SK-N-SH (cell line): ENCODE measurements around the gene C16orf95. TPM values are rescaled to one million over a fixed set of nuclear protein-coding genes. Genes with fewer than 3 reads are reported as not detected.

Experiments used
- CTCF ChIA-PET: fragments of 300-600, 350-600 bp; formaldehyde crosslinking; extraction: SDS; loops from one replicate; lab custom pipeline; 2021; lab: Yijun Ruan, JAX
- POLR2A ChIA-PET: fragments of 350-600 bp; sonication (Branson Sonifier 250); formaldehyde crosslinking; extraction: SDS; loops from one replicate; lab custom pipeline; 2020; ENCODE audit warnings: antibody characterized with exemption, inconsistent platforms; lab: Yijun Ruan, JAX
- DNase-seq: peaks from one replicate; pipeline ENCODE4 v3.0.0; 2012
- H2AFZ ChIP-seq: fragments of 200-600 bp; sonication (generic); 2 replicates; pipeline ENCODE4 v1.8.1; 2016; ENCODE audit warnings: antibody characterized with exemption, mild to moderate bottlenecking, low read depth
- H3F3A ChIP-seq: fragments of 200-600 bp; sonication (generic); replicated peaks from 2 replicates; pipeline ENCODE3; 2016; ENCODE audit warnings: antibody characterized with exemption, mild to moderate bottlenecking; ENCODE audit not compliant: insufficient read depth
- H3K27ac ChIP-seq, 2 experiments: fragments of 200-500 bp in 1 of 2; fragments of 200-600 bp in 1 of 2; sonication (Bioruptor generic) in 1 of 2; sonication (generic), shearing (Covaris generic) in 1 of 2; 2 replicates each; pipeline versions ENCODE4 v1.5.1 to v1.6.1; 2014 to 2016; ENCODE audit warnings: low read depth in 2 of 2, inconsistent platforms in 1 of 2, low read length in 1 of 2, mild to moderate bottlenecking in 1 of 2, mixed read lengths in 1 of 2
- H3K27me3 ChIP-seq: fragments of 200-600 bp; sonication (generic), shearing (Covaris generic); 2 replicates; pipeline ENCODE4 v1.6.1; 2016; ENCODE audit warnings: mixed run types; ENCODE audit not compliant: insufficient read depth
- H3K36me3 ChIP-seq, 2 experiments: fragments of 200-500 bp in 1 of 2; fragments of 200-600 bp in 1 of 2; sonication (Bioruptor generic) in 1 of 2; sonication (generic) in 1 of 2; replicated peaks in 1 of 2; 2 replicates each; pipeline versions ENCODE3 to v1.5.1; 2014 to 2016; ENCODE audit warnings: low read length in 1 of 2, mild to moderate bottlenecking in 1 of 2; ENCODE audit not compliant: insufficient read depth in 2 of 2, control insufficient read depth in 1 of 2
- H3K4me1 ChIP-seq, 2 experiments: fragments of 200-500 bp in 1 of 2; fragments of 200-600 bp in 1 of 2; sonication (Bioruptor generic) in 1 of 2; sonication (generic), shearing (Covaris generic) in 1 of 2; 2 replicates each; pipeline versions ENCODE4 v1.5.1 to v1.6.1; 2014 to 2016; ENCODE audit warnings: low read depth in 1 of 2, low read length in 1 of 2, mixed run types in 1 of 2; ENCODE audit not compliant: insufficient read depth in 2 of 2, control insufficient read depth in 1 of 2
- H3K4me2 ChIP-seq: fragments of 200-600 bp; sonication (generic), shearing (Covaris generic); 2 replicates; pipeline ENCODE4 v1.6.1; 2017; ENCODE audit warnings: mixed run types
- H3K4me3 ChIP-seq, 2 experiments: fragments of 200-500 bp in 1 of 2; fragments of 200-600 bp in 1 of 2; sonication (Bioruptor generic) in 1 of 2; sonication (generic), shearing (Covaris generic) in 1 of 2; 2 replicates each; pipeline versions ENCODE4 v1.5.1 to v1.8.1; 2014 to 2016; ENCODE audit warnings: low read depth in 2 of 2, inconsistent platforms in 1 of 2, low read length in 1 of 2, mild to moderate bottlenecking in 1 of 2, mixed read lengths in 1 of 2, moderate library complexity in 1 of 2
- H3K79me2 ChIP-seq: fragments of 200-600 bp; sonication (generic); 2 replicates; pipeline ENCODE4 v1.8.1; 2017; ENCODE audit warnings: mild to moderate bottlenecking; ENCODE audit not compliant: insufficient read depth
- H3K9ac ChIP-seq: fragments of 200-600 bp; sonication (generic); 2 replicates; pipeline ENCODE4 v1.6.1; 2017; ENCODE audit warnings: mixed run types
- H3K9me2 ChIP-seq: fragments of 200-600 bp; sonication (generic); 2 replicates; pipeline ENCODE4 v1.6.1; 2017; ENCODE audit warnings: mixed run types
- H3K9me3 ChIP-seq: fragments of 200-600 bp; sonication (generic); 2 replicates; pipeline ENCODE4 v1.6.1; 2017; ENCODE audit warnings: mixed run types, mild to moderate bottlenecking, moderate library complexity
- H4K20me1 ChIP-seq: fragments of 200-600 bp; sonication (generic); 2 replicates; pipeline ENCODE4 v1.6.1; 2017; ENCODE audit warnings: mild to moderate bottlenecking, mixed run types; ENCODE audit not compliant: insufficient read depth
- CHD2 ChIP-seq: fragments of 150-350 bp; IDR thresholded peaks from 2 replicates; pipeline ENCODE4 v1.6.1; 2018; ENCODE audit warnings: low read length; ENCODE audit not compliant: partially characterized antibody
- CTCF ChIP-seq: fragments of 200-600 bp; sonication (generic); IDR thresholded peaks from 2 replicates; pipeline ENCODE4 v1.6.1; 2017; ENCODE audit warnings: antibody characterized with exemption, mild to moderate bottlenecking, moderate library complexity
- EZH2phosphoT487 ChIP-seq: fragments of 200-600 bp; sonication (generic); IDR thresholded peaks from 2 replicates; pipeline ENCODE4 v1.6.1; 2017; ENCODE audit warnings: low read depth, mixed run types, mild to moderate bottlenecking, antibody characterized with exemption, moderate library complexity, borderline replicate concordance
- FOXJ3 ChIP-seq: sonication (generic); formaldehyde crosslinking; IDR thresholded peaks from 2 replicates; pipeline ENCODE4 v1.5.1; 2020; ENCODE audit warnings: mild to moderate bottlenecking, missing genetic modification reagents
- GABPA ChIP-seq: IDR thresholded peaks from 2 replicates; pipeline ENCODE4 v1.4.0; 2012; ENCODE audit warnings: low read depth, mild to moderate bottlenecking
- GATA2 ChIP-seq: sonication (generic); formaldehyde crosslinking; IDR thresholded peaks from 2 replicates; pipeline ENCODE4 v1.5.0; 2020; ENCODE audit warnings: mild to moderate bottlenecking, missing genetic modification reagents
- NFIC ChIP-seq: IDR thresholded peaks from 2 replicates; pipeline ENCODE4 v1.4.0; 2012; ENCODE audit warnings: borderline replicate concordance
- POLR2AphosphoS5 ChIP-seq: IDR thresholded peaks from 2 replicates; pipeline ENCODE4 v1.6.1; 2012; ENCODE audit warnings: low read depth, low read length
- RCOR1 ChIP-seq: fragments of 150-350 bp; IDR thresholded peaks from 2 replicates; pipeline ENCODE4 v1.6.1; 2017; ENCODE audit warnings: antibody characterized with exemption, low read length
- RFX5 ChIP-seq: IDR thresholded peaks from 2 replicates; pipeline ENCODE4 v1.6.1; 2012; ENCODE audit warnings: mild to moderate bottlenecking, improper control_type of control experiment, low read length
- RXRA ChIP-seq: IDR thresholded peaks from 2 replicates; pipeline ENCODE4 v1.4.0; 2012; ENCODE audit warnings: low read depth, mild to moderate bottlenecking, borderline replicate concordance
- SMC3 ChIP-seq: IDR thresholded peaks from 2 replicates; pipeline ENCODE4 v1.6.1; 2012; ENCODE audit warnings: low read depth, low read length, improper control_type of control experiment
- TEAD4 ChIP-seq: IDR thresholded peaks from 2 replicates; pipeline ENCODE4 v1.4.0; 2012; ENCODE audit warnings: mild to moderate bottlenecking, borderline replicate concordance; ENCODE audit not compliant: insufficient read depth
- USF1 ChIP-seq: IDR thresholded peaks from 2 replicates; pipeline ENCODE4 v1.4.0; 2012; ENCODE audit warnings: low read depth, borderline replicate concordance
- YY1 ChIP-seq: IDR thresholded peaks from 2 replicates; pipeline ENCODE4 v1.4.0; 2012; ENCODE audit warnings: low read depth, mild to moderate bottlenecking
- WGBS: methylation state at CpG from one replicate; pipeline ENCODE4 v1.1.6; 2017; ENCODE audit warnings: low lambda C conversion rate; 5-methylcytosine and 5-hydroxymethylcytosine counted together
- polyA plus RNA-seq, 3 experiments: library from polyadenylated mRNA; depleted of rRNA; stranded (reverse); fragments of >200 nt; gene quantifications; 2 replicates each; pipeline ENCODE4 v1.2.3, GENCODE V29; 2012
- TF ChIP-seq, protein P1 (sequence below): IDR thresholded peaks from 2 replicates; pipeline ENCODE4 v1.4.0; 2012; ENCODE audit warnings: low read depth, borderline replicate concordance
- TF ChIP-seq, protein P2 (sequence below): IDR thresholded peaks from 2 replicates; pipeline ENCODE4 v1.4.0; 2012; ENCODE audit warnings: low read depth
- TF ChIP-seq, protein P3 (sequence below): fragments of 150-350 bp; IDR thresholded peaks from 2 replicates; pipeline ENCODE4 v1.6.1; 2017; ENCODE audit warnings: antibody characterized with exemption, low read length, low read depth, borderline replicate concordance

Gene C16orf95
- polyA plus RNA-seq, 1 of the 3 experiments (the other 2 are of a cell fraction): 5.0 TPM

DNA sequence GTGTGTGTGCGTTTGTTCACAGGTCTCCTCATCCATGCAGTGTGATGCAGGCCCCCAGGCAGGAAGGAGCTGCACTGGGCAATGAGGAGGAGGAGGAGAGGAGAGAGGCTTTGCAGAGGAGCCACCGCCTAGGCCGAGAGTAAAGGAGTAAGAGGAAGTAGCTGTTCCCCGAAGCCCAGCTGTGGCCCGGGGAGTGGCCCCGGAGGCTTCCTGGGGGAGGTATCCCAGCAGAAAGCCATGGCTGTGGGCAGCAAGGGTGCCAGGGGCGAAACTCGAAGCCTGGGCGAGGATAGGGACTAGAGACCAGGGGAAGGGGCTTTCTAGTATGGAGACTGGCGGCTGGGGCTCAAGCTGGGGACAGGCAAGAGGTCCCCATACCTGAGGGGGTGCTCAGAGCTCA, 12.2 kb downstream of the C16orf95 start:
- Histone ChIP-seq H3K4me2 (no peak overlapping the region), H3K36me3 (no peaks in the 10 kb centered on the region), H3K4me3 (no peak overlapping the region), H3K9me3 (no peaks in the 10 kb centered on the region), H2AFZ (no peak overlapping the region), H3K9ac (no peak overlapping the region), H3K4me1 (no peaks in the 10 kb centered on the region; a peak in 1 of 4 replicates), H4K20me1 (no peaks in the 10 kb centered on the region), H3K27ac (no peak overlapping the region), H3F3A (no peaks in the 10 kb centered on the region), H3K9me2 (no peaks in the 10 kb centered on the region), H3K27me3 (no peaks in the 10 kb centered on the region), H3K79me2 (no peaks in the 10 kb centered on the region)
- ChIA-PET POLR2A (no interaction called here), CTCF (interaction anchor here (1.0 kb wide), 1 partner anchor 26 kb away, joined by 6 read pairs; no protein-coding TSS in a partner anchor)
- 78% methylated on average over 10 of the region's 10 CpGs for WGBS
- no peak for DNase-seq
- TF ChIP-seq SMC3 (no peak), FOXJ3 (CRISPR knock-in tag) (no peak), RFX5 (no peak), POLR2AphosphoS5 (no peak), GATA2 (CRISPR knock-in tag) (no peak), RCOR1 (no peak), RXRA (no peak), CHD2 (no peak), CTCF (no peak), TEAD4 (no peak), YY1 (no peak), USF1 (no peak), EZH2phosphoT487 (no peak), NFIC (no peak), GABPA (no peak)
- TF ChIP-seq, protein P1, sequence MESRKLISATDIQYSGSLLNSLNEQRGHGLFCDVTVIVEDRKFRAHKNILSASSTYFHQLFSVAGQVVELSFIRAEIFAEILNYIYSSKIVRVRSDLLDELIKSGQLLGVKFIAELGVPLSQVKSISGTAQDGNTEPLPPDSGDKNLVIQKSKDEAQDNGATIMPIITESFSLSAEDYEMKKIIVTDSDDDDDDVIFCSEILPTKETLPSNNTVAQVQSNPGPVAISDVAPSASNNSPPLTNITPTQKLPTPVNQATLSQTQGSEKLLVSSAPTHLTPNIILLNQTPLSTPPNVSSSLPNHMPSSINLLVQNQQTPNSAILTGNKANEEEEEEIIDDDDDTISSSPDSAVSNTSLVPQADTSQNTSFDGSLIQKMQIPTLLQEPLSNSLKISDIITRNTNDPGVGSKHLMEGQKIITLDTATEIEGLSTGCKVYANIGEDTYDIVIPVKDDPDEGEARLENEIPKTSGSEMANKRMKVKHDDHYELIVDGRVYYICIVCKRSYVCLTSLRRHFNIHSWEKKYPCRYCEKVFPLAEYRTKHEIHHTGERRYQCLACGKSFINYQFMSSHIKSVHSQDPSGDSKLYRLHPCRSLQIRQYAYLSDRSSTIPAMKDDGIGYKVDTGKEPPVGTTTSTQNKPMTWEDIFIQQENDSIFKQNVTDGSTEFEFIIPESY: no peak
- TF ChIP-seq, protein P2, sequence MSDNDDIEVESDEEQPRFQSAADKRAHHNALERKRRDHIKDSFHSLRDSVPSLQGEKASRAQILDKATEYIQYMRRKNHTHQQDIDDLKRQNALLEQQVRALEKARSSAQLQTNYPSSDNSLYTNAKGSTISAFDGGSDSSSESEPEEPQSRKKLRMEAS: no peak
- TF ChIP-seq, protein P3, sequence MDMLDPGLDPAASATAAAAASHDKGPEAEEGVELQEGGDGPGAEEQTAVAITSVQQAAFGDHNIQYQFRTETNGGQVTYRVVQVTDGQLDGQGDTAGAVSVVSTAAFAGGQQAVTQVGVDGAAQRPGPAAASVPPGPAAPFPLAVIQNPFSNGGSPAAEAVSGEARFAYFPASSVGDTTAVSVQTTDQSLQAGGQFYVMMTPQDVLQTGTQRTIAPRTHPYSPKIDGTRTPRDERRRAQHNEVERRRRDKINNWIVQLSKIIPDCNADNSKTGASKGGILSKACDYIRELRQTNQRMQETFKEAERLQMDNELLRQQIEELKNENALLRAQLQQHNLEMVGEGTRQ: no peak
